Esophagus muscularis mucosa (tissue), 4 donors: ENCODE results near the gene REPS2. TPM values are rescaled to one million over a fixed set of nuclear protein-coding genes. Genes with fewer than 3 reads are reported as not detected.

Experiments used
- DNase-seq: peaks from one replicate; pipeline ENCODE4 v3.0.0-alpha.2; 2017; ENCODE audit errors: extremely low spot score
- H3K27ac ChIP-seq, 4 donors: fragments of 200-600 bp; sonication (generic); replicated peaks in 1 of 4; 1 replicate in 3 of 4; 2 replicates in 1 of 4; pipeline ENCODE4 v1.5.1; 2016 to 2019; ENCODE audit warnings: mild to moderate bottlenecking in 1 of 4
- H3K27me3 ChIP-seq, 4 donors: fragments of 200-600 bp; sonication (generic); one replicate each; pipeline versions ENCODE4 v1.5.1 to v1.6.0; 2016 to 2019
- H3K36me3 ChIP-seq, 4 donors: fragments of 200-600 bp; sonication (generic); one replicate each; pipeline ENCODE4 v1.5.1; 2016 to 2019
- H3K4me1 ChIP-seq, 4 donors: fragments of 200-600 bp; sonication (generic); one replicate each; pipeline ENCODE4 v1.5.1; 2016 to 2019
- H3K4me3 ChIP-seq, 4 donors: fragments of 200-600 bp; sonication (generic); 1 replicate in 2 of 4; 2 replicates in 2 of 4; pipeline ENCODE4 v1.5.1; 2016 to 2019; ENCODE audit warnings: mild to moderate bottlenecking in 4 of 4, moderate library complexity in 1 of 4
- H3K9me3 ChIP-seq, 4 donors: fragments of 200-600 bp; sonication (generic); 1 replicate in 3 of 4; 2 replicates in 1 of 4; pipeline ENCODE4 v1.5.1; 2016 to 2019
- CTCF ChIP-seq, 3 experiments: fragments of 200-600 bp in 2 of 3; fragments of 450-650 bp in 1 of 3; sonication (generic) in 2 of 3; IDR thresholded peaks; one replicate each; pipeline ENCODE4 v1.5.1; 2017 to 2019; ENCODE audit warnings: antibody characterized with exemption in 3 of 3, mild to moderate bottlenecking in 2 of 3, moderate library complexity in 1 of 3
- EP300 ChIP-seq: sonication (generic); formaldehyde crosslinking; IDR thresholded peaks from one replicate; pipeline ENCODE4 v1.6.1; 2017; ENCODE audit warnings: antibody characterized with exemption
- POLR2A ChIP-seq: fragments of 450-650 bp; IDR thresholded peaks from one replicate; pipeline ENCODE4 v1.6.1; 2017; ENCODE audit warnings: antibody characterized with exemption, moderate library complexity, mild to moderate bottlenecking, low read depth
- POLR2AphosphoS5 ChIP-seq, 2 donors: sonication (generic); formaldehyde crosslinking; IDR thresholded peaks; one replicate each; pipeline ENCODE4 v1.6.1; 2017; ENCODE audit warnings: antibody characterized with exemption in 2 of 2
- WGBS: methylation state at CpG from one replicate; pipeline ENCODE4 v1.1.5; 2018; 5-methylcytosine and 5-hydroxymethylcytosine counted together
- intact Hi-C: fragments of 100-400 bp; cut with DNase I; formaldehyde crosslinking; loops from one replicate; pipeline ENCODE4 v1.15.1; 2023
- total RNA-seq, 4 donors: library from RNA; depleted of rRNA; stranded (reverse); fragments of >200 nt; gene quantifications; one replicate each; pipeline versions ENCODE4 v1.1.0 to v1.2.1, GENCODE V29; 2016

REPS2 gene
- total RNA-seq, 4 donors from 2014 or later: 26.4 to 49.0 (median 33.2) TPM

GRCh38 chrX:16989750-16990149 is 43.3 kb downstream of the REPS2 start:
- peaks cover 0 to 11% (median 0%) of the 10 kb centered on the region in 4 donors for H3K4me1 ChIP-seq
- no peaks in the 10 kb centered on the region for H3K27me3 ChIP-seq
- no peak overlapping the region for H3K4me3 ChIP-seq
- H3K27ac ChIP-seq: no peak overlapping the region
- intact Hi-C loops: no loop called here
- no peaks in the 10 kb centered on the region for H3K36me3 ChIP-seq
- TF ChIP-seq CTCF (IDR thresholded peaks at IDR 0.05): no peak
- no peak for TF ChIP-seq POLR2A
- TF ChIP-seq EP300: no peak
- no peak for TF ChIP-seq POLR2AphosphoS5 (IDR thresholded peaks at IDR 0.05)
- H3K9me3 ChIP-seq: peaks cover 0 to 15% (median 0%) of the 10 kb centered on the region in 4 donors
- no peak for DNase-seq

- intact Hi-C loops: no loop called here
- Histone ChIP-seq H3K4me1 (peaks cover 0 to 13% (median 0%) of the 10 kb centered on the region in 4 donors), H3K27me3 (no peaks in the 10 kb centered on the region), H3K4me3 (no peak overlapping the region), H3K27ac (no peak overlapping the region), H3K36me3 (no peaks in the 10 kb centered on the region), H3K9me3 (peaks cover 0 to 15% (median 0%) of the 10 kb centered on the region in 4 donors)
- TF ChIP-seq POLR2AphosphoS5 (IDR thresholded peaks at IDR 0.05) (no peak), POLR2A (no peak), EP300 (no peak), CTCF (IDR thresholded peaks at IDR 0.05) (no peak)
- 84% methylated on average over 2 of the region's 2 CpGs for WGBS
- no peak for DNase-seq
These were observed 44.4 kb downstream of the REPS2 start for GRCh38 chrX:16990839-16991238.

GRCh38 chrX:16992445-16992844 is 46.0 kb downstream of the REPS2 start:
- no peak overlapping the region for H3K27ac ChIP-seq

GRCh38 chrX:16992951-16993350 is 46.5 kb downstream of the REPS2 start:
- no peaks in the 10 kb centered on the region for H3K36me3 ChIP-seq
- WGBS: 59% methylated on average over 2 of the region's 2 CpGs
- DNase-seq: no peak
- TF ChIP-seq CTCF (IDR thresholded peaks at IDR 0.05) (no peak), POLR2AphosphoS5 (IDR thresholded peaks at IDR 0.05) (no peak), EP300 (no peak), POLR2A (no peak)
- intact Hi-C loops: no loop called here
- H3K4me3 ChIP-seq: no peak overlapping the region
- peaks cover 0 to 18% (median 6%) of the 10 kb centered on the region in 4 donors for H3K4me1 ChIP-seq
- no peak overlapping the region for H3K27ac ChIP-seq
- no peaks in the 10 kb centered on the region for H3K27me3 ChIP-seq
- peaks cover 0 to 12% (median 0%) of the 10 kb centered on the region in 4 donors for H3K9me3 ChIP-seq

More at GRCh38 chrX:16992445-16992844, 46.0 kb downstream of the REPS2 start:
- WGBS: 84% methylated on average over 3 of the region's 3 CpGs
- Histone ChIP-seq H3K9me3 (peaks cover 0 to 15% (median 0%) of the 10 kb centered on the region in 4 donors), H3K4me3 (no peak overlapping the region), H3K36me3 (no peaks in the 10 kb centered on the region), H3K4me1 (peaks cover 0 to 13% (median 5%) of the 10 kb centered on the region in 4 donors), H3K27me3 (no peaks in the 10 kb centered on the region)
- TF ChIP-seq EP300 (no peak), POLR2AphosphoS5 (IDR thresholded peaks at IDR 0.05) (no peak), POLR2A (no peak), CTCF (IDR thresholded peaks at IDR 0.05) (no peak)
- intact Hi-C loops: no loop called here
- DNase-seq: no peak

GRCh38 chrX:16993791-16994318 is 47.4 kb downstream of the REPS2 start:
- Histone ChIP-seq H3K27ac (no peak overlapping the region), H3K4me1 (peaks cover 0 to 18% (median 6%) of the 10 kb centered on the region in 4 donors), H3K27me3 (no peaks in the 10 kb centered on the region), H3K4me3 (no peak overlapping the region), H3K36me3 (no peaks in the 10 kb centered on the region), H3K9me3 (peaks cover 0 to 10% (median 0%) of the 10 kb centered on the region in 4 donors)
- TF ChIP-seq POLR2A: no peak
- TF ChIP-seq EP300: no peak
- no peak for TF ChIP-seq POLR2AphosphoS5 (IDR thresholded peaks at IDR 0.05)
- TF ChIP-seq CTCF (IDR thresholded peaks at IDR 0.05): no peak
- intact Hi-C loops: no loop called here
- WGBS: 76% methylated on average over 4 of the region's 4 CpGs
- no peak for DNase-seq
